ENCODE data around the gene STK31.
"Not testable (repeated sequence)": the region's sequence is repeated elsewhere in the genome, so short reads cannot be mapped to it uniquely, and the experiment has no call there.

The STK31 gene

DNA sequence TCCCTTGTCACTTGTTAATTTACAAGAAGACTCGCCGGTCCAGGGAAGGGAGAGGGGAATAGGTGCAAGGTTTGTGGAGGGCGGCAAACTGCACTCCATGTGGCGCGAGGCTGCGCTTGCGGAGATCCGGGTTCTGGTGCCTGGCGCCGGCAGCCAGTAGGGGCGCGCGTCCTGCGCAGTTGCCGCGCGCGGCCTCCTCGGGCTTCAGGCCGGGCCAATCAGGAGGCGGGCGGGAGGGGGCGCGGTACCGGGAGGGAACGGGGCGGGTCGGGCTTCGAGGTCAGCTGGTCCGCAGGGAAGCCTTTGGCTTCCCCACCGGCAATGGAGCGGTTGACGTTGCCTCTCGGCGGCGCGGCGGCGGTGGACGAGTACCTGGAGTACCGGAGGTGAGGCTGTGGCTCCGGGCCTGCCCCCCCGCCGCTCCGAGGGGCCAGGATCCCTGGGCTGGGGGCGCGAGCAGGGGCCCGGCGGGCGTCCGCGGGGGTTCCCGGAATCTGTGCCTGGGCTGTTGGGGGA, 30.1 kb upstream of the STK31 start, which contains the start of gene FAM221A:
FAM221A (plus strand) TSS at position 302 of the 516 bp plus-strand sequence; CDS start at position 322, 20 bp downstream.
- H3K27ac ChIP-seq, result peak within 1 kb of the TSS; percentile 62
- TF ChIP-seq, protein P1, sequence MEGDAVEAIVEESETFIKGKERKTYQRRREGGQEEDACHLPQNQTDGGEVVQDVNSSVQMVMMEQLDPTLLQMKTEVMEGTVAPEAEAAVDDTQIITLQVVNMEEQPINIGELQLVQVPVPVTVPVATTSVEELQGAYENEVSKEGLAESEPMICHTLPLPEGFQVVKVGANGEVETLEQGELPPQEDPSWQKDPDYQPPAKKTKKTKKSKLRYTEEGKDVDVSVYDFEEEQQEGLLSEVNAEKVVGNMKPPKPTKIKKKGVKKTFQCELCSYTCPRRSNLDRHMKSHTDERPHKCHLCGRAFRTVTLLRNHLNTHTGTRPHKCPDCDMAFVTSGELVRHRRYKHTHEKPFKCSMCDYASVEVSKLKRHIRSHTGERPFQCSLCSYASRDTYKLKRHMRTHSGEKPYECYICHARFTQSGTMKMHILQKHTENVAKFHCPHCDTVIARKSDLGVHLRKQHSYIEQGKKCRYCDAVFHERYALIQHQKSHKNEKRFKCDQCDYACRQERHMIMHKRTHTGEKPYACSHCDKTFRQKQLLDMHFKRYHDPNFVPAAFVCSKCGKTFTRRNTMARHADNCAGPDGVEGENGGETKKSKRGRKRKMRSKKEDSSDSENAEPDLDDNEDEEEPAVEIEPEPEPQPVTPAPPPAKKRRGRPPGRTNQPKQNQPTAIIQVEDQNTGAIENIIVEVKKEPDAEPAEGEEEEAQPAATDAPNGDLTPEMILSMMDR (conservative IDR thresholded peaks at IDR 0.05), result peak; percentile 86

DNA sequence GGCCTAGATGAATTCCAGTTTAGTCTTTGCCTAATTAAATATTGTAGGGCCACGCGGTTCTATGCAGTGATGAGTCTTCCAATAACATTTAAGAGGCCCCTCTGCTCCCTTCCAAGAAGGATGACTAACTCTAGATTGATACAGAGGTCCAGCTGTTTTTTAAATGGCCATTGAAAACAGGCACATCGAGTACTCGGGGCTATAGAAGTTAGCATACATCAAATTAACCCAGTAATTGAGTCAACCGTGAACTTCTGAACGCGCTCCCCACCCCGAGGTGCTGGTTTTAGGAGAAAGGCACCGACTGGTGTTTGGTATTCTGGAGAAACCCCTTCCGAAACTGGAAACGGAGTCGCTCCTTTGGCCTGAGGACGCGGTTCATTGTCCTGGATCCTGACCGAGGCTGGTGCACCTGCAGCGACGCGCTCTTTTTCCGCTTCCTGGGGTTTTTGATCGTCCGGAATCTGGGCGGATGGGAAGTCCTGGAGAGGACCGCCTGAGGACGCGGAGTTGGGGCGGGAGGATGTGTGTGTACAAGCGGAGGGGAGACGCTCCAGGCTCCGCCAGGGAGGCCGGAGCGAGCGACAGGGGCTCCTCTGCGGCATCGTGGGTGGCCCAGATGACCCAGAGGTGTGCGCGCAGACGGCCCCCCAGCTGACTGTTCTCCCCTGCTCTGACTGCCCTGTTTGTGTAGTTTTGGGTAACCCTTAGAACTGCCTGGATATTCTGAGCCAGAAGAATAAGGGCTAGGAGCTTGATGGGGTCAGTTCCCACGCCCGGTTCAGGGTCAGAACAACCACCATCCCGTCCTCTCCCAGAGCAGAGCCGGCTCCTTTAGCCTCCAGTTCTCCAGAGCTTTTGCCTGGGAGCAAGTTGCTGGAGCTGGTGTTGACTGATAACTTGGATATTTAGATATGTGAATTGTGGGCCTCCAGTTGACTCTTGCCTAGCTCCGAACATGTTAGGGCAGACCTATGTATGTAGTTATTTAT, 29.3 kb upstream of the STK31 start:
- H3K27ac ChIP-seq, result peak overlapping the region; percentile 62
- TF ChIP-seq, protein P1 (conservative IDR thresholded peaks at IDR 0.05), result no peak

DNA sequence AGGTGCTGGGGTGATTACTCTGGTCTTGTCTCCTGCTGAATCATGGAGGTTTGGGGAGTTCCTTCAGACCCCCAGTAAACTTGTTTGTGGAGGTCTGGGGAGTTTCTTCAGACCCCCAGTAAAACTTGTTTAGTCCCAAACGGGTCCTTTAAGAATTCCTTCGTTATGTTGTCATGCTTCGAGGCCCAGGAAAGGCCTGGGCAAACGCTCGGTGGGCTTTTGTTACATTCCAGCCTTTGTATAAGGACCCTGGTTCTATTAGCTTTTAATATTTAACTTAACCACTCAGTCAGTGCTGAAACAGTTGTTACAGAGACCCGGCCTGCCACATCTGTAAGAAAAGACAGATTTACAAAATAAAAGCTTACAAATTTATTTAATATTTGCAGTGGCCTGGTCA, 26.0 kb upstream of the STK31 start:
- not testable (repeated sequence) for H3K27ac ChIP-seq

DNA sequence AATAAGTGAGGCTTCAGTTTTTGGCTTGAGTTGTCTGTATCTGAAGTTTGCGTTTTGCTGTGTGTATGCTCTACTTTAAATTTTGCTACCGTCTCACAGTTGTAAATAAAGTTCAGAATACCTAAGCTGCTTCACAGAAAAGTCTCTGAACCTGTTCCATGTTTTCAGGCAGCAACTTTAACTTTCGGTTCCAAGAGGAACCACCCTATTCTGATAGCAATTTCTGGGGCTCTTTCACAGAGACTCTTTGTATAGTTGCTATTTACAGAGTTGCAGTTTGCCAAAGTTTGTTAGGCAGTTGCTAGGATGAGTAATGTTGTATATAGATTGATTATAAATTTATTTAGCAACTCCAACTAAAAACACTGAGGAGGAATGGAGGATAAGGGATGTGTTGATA, 24.3 kb upstream of the STK31 start:
- TF ChIP-seq, protein P1 (conservative IDR thresholded peaks at IDR 0.05), result no peak
- H3K27ac ChIP-seq, result no peak overlapping the region

DNA sequence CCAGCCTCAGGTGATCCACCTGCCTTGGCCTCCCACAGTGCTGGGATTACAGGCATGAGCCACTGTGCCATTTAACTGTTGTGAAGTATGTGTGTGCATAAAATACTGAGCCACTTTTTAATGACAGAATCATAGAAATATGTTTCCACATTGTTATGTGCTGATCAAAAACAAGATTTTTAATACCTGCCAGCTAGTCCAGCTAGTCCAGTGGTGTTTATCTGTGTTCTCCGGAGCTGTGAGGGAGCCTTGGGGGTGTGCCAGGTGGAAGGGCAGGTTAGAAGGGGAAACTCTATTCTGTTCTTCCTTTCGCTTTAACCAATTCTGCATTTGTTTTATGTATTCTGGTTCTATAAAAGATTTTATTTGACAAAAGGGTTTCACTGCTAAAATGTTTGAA, 23.0 kb upstream of the STK31 start:
- H3K27ac ChIP-seq, result no peak overlapping the region
- TF ChIP-seq, protein P1 (conservative IDR thresholded peaks at IDR 0.05), result no peak

DNA sequence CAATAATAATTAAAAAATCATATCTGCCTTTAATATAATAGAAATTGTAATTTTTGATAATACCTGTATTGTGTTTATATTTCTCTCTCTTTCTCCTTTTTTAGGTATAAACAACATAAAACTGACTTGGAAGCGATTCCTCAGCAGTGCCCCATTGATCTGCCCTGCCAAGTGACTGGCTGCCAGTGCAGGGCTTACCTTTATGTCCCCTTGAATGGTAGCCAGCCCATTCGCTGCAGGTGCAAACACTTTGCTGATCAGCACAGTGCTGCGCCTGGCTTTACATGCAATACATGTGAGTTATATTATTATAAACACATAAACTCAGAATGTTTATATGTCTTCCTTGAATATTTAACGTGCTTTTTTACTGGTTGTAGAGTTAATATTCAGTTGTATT, 20.9 kb upstream of the STK31 start:
- TF ChIP-seq, protein P1 (conservative IDR thresholded peaks at IDR 0.05), result no peak
- no peak overlapping the region for H3K27ac ChIP-seq

DNA sequence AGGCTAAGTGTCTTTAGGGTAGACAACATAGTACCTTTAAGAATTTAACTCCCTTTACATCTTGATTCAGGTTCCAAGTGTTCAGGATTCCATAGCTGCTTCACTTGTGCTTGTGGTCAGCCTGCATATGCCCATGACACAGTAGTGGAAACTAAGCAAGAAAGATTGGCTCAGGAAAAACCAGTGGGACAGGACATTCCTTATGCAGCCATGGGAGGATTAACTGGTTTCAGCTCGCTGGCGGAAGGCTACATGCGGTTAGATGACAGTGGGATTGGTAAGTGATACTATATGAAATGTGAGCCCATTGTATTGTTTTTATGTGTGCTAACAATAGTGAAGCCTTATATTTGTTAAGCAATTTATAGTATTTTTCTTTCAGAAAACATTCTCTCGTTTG, 18.7 kb upstream of the STK31 start:
- TF ChIP-seq, protein P1 (conservative IDR thresholded peaks at IDR 0.05), result no peak
- no peak overlapping the region for H3K27ac ChIP-seq

DNA sequence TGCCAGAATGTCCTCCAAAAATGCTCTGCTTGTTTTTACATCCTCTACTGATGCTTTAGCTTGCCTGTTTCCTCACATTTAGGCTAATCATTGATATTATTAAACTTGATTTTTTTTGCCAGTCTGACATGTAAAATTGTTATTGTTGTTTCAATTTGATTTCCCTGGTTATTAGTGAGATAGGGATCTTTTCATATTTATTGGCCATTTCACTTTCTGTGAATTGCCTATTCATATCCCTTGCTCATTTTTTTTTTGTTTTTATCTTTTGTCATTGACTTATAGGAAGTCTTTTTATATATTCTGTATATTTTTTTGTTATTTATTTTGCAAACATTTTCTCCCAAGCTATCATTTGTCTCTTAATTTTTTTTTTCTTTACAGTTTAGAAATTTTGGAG, 16.8 kb upstream of the STK31 start:
- TF ChIP-seq, protein P1 (conservative IDR thresholded peaks at IDR 0.05), result no peak
- no peak overlapping the region for H3K27ac ChIP-seq
